Left ventricle myocardium superior (tissue), 1 donor: ENCODE data around the gene SPRYD3. TPM values are rescaled to one million over a fixed set of nuclear protein-coding genes. Genes with fewer than 3 reads are reported as not detected.

Experiments
- ATAC-seq: fragments of 200-7000 bp; cut with Tn5 transposase; one replicate; pipeline ENCODE4 v1.9.1; 2020; ENCODE audit warnings: mild to moderate bottlenecking, moderate library complexity
- DNase-seq: peaks from one replicate; pipeline ENCODE4 v3.0.0-alpha.2; 2020
- intact Hi-C: fragments of 100-400 bp; cut with micrococcal nuclease; formaldehyde crosslinking; loops from one replicate; pipeline ENCODE4 v1.11.0; 2022
- total RNA-seq: library from RNA; stranded (reverse); fragmentation: NEBNext Ultra II Directional; extraction: Animal tissue kit (Norgen Biotek cat#: 25700); gene quantifications from one replicate; pipeline ENCODE4 v1.2.1, GENCODE V29; 2021
- donor health status: DM: no; HTN: yes; CAD: no; lungs with severe emphysema.

SPRYD3 gene
- total RNA-seq, 1 donor from 2014 or later: 39.8 TPM

DNA sequence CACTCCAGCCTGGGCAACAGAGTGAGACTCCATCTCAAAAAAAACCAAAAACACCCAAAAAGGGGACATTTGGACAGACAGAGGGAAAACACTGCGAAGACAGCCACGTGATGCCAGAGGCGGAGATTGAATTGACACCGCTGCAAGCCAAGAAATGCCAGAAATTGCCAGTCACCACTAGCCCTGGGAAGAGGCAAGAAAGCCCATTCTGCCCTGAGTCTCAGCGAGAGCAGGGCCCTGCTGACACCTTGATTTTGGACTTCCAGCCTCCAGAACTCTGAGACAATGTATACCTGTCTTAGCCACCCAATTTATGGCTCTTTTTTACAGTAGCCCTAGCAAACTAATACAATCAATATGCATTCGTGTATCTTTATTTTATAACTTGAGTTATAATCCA, 10.9 kb upstream of the SPRYD3 start:
- intact Hi-C loops: no loop called here
- ATAC-seq (no peak), DNase-seq (no peak)

DNA sequence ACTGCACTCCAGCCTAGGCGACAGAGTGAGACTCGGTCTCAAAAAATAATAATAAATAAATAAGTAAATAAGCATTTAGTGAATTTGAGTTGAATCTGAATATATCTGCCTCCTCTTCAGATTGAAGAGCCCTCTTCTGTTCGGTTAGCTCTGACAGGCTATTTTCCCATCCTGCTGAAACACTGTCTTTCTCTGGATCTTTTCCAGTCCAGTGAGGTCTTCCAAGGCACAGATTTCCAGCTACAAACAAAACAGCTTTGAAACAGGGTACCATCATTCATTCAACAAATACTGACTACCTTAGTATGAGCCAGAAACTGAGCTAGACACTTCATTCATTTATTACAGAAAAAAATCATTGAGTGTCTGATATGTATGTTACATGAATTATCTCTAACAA, 7.2 kb upstream of the SPRYD3 start:
- ATAC-seq: no peak
- DNase-seq: no peak
- intact Hi-C loops: no loop called here

DNA sequence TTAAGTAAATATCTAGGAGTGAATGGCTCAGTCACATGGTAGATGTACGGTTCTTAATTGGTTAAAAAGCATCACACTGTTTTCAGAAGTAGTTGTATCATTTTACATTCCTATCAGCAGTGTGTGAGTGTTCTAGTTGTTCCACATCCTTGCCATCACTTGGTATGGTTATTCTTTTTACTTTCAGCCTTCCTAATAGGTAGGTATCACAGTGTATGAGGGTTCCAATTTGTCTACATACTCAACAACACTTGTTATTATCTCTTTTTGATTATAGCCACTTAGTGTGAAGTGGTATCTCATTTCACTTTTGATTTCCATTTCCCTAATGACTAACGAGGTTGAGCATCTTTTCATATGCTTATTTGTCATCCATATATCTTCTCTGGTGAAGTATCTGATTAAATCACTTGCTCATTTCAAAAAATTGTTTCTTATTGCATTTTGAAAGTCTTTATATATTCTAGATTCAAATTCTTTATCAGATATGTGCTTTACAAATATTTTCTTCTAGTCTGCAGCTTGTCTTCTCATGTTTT, 3.5 kb upstream of the SPRYD3 start:
- DNase-seq: no peak
- intact Hi-C loops: no loop called here
- no peak for ATAC-seq

DNA sequence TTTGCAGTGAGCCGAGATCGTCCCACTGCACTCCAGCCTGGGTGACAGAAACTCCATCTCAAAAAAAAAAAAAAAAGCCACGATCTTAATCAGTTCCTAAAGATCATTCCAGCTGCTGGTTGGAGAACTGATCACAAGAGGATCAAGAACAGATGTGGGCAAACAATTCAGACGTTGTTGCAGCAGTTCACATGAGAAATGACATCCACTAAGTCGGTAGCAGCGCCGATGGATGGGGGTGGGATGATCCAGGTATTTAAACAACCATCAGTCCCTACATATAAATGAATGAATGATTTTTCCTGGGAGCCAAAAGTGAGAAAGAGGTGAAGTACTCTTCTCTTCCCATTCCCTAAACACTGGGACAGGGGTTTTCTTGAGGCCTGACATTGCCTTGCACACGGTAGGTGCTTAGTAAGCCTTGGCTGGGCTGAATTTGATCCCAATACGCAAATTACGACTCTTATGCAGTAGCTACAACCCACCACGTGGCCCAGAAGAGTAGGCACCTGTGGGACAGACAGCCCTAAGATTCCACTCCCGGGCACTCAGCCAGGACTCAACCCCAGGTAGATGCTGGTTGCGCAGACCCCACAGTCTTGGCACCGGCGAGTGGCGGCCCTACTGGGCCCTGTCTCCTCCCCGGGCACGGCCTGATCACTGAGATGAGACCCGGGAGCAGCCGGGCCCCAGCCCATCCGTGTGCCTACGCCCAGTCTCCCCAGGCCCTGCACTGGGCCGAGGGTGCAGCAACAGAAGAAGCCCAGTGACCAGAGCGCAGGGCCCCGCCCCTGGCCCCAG, 565 bp downstream of the SPRYD3 start:
- DNase-seq: no peak
- ATAC-seq: no peak
- intact Hi-C loops: no loop called here

DNA sequence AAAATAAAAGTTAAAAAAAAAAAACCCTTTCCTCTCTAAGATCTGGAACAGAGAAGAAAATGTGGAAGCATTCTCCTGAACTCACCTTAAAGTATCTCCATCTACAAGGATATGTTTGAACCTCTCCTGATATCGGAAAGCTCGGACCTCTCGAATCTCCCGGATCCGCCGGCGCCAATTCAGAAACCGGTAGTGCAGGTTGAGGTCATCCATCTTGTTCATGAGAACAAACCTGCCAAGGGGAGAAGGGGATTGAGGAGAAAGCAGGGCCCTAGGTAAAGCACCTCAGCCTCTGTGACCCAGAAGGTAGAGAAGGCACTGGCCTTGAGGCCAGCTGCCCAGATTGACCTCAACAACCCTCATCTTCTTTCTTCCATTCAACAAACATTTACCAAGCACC, 2.2 kb downstream of the SPRYD3 start:
- DNase-seq: no peak
- no peak for ATAC-seq
- intact Hi-C loops: no loop called here

DNA sequence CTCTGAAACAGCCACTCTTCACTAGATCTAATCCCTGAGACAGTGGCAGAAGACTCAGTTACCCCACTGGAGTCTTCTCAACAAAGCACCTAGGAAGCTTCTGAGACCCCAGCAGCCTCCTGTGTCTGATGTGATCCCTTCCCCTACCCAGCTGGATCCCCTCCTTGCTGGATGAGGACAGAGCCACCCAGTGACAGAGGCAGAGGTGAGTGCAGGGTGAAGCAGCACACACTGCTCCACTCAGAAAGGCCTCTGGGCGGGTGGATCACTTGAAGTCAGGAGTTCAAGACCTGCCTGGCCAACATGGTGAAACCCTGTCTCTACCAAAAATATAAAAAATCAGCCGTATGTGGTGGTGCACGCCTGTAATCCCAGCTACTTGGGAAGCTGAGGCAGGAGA, 2.7 kb downstream of the SPRYD3 start:
- DNase-seq (no peak), ATAC-seq (no peak)
- intact Hi-C loops: no loop called here

DNA sequence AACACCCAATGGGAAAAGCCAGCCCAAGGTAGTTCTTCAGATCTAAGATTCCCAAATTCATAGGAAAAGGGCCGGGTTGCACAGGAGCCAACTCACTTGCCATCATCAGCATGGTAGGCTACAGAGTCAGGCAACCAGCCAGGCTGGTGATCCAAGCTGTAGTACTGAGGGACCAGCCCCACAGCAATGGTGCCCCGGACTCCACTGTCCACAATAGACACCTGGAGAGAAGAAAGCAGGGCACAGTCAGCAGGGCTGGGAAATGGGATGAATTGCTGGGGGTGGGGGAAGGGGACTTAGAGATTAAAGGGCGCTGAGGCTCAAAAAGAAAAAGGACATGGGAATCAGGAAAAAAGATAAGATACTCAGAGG, 4.2 kb downstream of the SPRYD3 start:
- no peak for ATAC-seq
- intact Hi-C loops: no loop called here
- DNase-seq: no peak

DNA sequence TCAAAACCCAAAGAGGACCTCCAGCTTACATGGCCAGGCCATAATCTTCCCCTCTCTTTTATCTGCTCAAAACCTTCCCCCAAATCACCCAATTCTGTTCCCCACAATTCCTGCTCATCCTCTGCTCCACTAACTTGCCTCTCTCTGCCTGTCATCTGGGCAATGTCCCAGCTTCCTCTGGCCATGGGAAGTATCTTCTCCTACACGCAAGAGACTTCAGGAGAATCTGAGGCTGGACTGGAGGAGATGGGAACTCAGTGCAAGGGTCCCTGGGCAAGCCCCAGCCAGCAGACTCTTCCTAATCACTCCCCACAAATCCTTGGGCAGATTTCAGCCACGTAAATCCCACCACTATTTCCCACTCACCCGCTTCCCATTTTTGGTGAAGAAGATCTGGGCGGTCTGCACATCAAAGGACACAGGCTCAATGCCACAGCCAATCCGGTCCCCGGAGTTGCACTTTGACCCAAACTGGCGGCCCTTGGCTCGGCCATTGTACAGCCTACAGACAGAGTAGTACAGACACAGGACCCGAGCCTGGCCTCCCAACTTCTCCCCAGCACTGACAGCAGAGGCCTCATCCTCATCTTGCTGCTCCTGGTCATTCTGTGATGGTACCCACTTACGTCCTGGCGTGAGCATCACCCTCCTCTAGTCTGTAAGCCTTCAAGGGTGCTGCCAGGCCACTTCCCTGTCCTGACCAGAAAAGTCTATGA, 4.7 kb downstream of the SPRYD3 start:
- ATAC-seq: no peak
- DNase-seq: no peak
- intact Hi-C loops: no loop called here

DNA sequence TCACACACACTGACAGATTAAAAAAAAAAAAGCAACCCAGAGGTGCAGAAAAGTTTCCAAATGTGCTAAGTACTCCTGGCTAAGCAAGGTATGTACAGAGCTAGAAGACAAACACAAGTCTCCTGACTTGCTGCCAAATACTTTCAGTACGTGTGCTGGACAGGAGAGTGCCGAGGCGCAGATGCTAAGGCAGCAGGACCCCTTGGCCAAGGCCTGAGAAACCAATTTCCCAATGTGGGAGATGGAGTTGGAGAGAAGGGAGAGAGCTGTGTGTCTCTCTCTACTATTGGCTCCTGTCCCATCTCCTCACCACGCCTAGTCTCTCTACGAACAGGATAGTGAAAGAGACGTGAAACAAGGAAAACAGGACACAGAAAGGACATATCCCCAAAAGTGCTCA, 5.3 kb downstream of the SPRYD3 start:
- ATAC-seq (no peak), DNase-seq (no peak)
- intact Hi-C loops: no loop called here

DNA sequence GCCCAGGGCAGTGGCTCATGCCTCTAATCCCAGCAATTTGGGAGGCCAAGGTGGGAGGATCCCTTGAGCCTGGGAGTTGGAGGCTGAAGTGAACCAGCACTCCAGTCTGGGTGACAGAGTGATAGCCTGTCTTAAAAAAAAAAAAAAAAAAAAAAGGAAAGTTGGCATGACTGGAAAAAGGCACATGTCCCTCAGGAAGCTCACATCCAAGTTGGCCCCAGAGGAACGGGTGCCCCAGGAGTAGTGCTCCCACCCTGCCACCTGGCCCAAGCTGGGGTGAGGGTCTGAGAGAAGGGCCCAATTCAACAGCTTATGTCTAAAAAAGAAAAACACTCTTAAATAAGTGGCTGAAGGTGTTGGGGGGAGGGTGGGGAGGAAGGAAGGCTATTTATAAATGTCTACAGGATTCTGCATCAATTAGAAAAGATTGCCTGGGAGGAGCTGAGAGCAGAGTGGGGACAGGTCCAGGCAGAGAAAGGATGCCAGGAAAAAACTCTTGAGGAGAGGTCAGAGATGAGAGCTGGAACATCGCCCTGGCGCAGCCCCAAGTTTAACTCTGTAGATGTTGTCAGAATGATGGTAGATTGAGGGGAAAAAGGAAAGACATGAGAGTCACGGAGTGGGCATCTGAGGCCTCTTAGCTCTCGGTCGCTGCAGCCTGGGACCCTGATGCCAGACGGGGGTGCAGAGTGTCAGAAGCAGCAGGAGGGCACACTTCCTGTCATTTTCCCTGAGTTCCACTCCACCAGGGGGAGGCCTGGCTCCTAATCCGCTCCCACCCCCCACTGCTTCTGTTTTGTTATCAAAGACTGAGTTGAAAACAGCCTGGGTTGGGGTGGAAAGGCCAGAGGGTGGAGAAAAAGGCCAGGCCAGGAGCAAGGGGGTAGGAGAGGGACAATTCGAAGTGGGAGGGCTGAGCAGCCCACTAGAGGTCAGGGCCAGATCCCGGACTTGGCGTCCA, 7.3 kb downstream of the SPRYD3 start:
- intact Hi-C loops: no loop called here
- DNase-seq: peak; percentile 90
- ATAC-seq: peak; percentile 74

DNA sequence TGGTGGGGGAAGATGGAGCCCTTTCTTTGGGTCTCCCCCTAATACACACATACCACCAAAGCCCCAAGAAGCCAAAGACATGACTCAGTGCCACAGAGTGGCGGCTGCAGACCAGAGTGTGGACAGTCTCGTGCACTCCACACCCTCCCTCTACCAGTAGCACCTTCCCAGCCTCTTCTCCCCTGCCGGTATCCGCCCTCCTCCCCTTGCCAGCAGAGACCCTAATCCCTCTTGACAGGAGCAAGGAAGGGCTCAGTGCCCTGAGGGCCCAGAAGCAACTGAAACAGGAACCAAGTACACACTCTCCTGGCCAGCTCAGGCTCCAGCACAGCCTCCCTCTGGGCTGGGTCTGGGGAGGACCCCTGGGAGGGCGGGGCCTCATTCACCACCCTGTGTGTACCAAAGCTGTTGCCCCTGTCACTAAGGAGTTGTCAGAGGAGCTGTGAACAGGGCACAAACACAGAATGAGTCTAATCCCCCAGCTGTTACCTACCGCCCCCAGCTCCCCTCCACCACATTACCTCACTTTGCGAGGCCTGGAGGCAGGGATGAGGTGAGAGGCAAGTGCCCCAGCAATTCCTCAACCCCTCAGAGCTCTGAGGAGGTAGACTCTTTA, 8.2 kb downstream of the SPRYD3 start:
- intact Hi-C loops: no loop called here

DNA sequence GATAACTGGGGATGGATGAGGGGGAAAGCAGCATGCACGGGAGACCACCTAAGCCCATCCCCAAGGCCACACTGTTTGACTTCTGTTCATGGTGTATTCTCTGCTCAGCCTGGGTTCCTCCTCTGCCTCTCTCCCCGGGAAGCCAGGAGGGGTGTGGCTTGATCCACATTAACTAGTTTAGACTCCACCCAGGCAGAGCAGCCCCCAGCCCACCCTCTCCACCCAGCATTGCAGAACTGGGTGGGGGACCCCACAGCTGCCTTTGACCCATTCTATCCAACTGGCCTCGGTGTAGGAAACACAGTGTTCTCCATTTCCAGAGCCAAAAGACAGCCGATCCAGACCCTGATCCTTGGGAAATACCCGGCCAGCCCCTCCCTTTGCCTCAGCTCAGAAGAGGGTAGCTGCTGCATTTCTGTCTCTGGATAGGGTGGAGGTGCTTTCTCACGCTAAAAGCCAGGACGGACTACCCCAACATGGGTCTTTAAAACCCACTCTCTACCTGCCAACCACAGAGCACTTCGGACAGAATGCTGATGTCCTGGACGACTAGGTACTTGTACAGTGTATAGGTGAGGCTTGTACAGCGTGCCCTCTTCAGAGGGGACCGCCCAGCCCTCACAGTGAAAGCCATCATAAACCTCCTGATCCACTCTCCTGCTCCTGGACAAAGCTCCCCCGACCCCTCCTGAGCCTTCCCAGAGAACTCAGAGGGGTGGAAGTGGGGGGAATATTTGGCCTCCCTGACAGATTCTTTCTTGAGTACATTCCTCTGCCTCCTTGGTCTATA, 9.4 kb downstream of the SPRYD3 start:
- DNase-seq (peak; percentile 56), ATAC-seq (peak; percentile 11)
- intact Hi-C loops: loop anchor here (10.0 kb wide), 1 partner anchor 125 kb away; no protein-coding TSS in a partner anchor

More for the DNA sequence above, 8.2 kb downstream of the SPRYD3 start:
- DNase-seq (no peak), ATAC-seq (no peak)

DNA sequence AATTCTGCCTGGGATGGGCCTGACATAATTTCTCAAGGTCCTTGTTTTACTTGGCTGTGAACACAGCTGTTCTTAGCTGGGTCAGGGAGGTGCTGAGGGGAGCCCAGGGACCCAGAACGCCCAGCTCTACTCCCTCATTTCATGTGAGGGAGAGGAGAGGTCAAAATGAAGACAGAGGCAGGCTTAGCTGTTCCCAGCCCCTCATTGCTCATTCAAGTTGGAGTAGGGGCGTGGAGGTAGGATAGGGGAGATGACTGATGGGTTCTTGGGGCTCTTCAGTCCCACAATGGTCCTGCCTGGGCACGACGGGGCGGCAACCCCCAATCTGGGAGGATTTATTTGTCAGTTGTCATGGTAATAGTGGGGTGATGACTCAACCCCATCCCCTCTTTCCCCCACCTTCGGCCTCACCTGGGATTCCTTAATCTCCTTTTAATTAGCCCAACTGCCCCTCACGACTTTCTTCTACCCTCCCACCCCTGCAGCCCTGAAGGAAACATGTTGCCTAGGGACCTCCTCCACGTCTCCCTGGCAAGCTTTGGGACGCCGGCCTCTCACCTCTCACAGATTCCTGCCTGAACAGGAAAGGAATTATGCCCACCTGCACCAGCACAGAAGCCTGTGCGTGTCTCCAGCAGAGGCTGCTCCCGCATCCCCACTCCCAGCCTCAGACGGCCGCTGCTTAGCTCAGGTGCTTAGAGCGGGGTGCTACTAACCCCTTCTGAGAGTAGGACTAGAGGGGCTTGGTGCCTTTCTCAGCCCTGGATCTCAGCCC, 10.2 kb downstream of the SPRYD3 start:
- intact Hi-C loops: loop anchor here (10.0 kb wide), 1 partner anchor 126 kb away; no protein-coding TSS in a partner anchor
- peak; percentile 35 for DNase-seq
- ATAC-seq: peak; percentile 0

DNA sequence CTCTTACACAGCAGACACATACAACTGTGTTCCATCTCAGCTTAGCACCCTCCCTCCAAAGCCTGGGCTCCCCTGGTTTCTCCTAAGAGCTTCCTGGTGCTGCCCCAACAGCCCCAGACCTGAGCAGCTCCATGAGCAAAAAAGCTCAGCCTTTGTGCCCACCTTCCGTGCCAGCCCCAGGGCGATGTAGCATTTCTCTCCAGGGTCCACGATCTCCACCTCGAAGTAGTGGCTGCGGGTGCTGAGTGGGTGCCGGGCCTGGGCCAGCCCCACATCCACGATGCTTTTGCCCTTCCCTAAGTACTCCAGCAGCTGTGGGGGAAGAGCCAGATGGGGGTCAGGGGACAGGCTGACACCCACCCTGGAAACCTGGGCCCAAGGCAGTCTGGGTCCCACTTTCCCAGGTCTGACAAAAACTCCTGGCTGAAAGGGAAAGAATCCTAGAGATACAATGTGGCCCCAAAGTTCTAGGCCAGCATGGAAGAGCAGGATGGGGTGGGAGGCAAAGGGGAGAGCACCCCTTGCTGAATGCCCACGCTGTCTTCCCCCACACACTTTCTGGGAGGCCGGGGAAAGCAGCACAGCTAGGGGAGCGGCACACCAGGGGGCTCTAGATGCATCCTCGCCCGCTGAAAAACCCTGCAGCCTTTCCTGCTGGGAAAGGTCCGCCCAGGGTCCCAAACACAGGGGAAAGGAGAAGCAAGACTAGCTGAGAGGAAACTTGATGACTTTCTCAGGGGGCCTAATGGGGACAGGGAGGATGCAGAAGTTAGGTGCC, 11.0 kb downstream of the SPRYD3 start:
- no peak for ATAC-seq
- no peak for DNase-seq
- intact Hi-C loops: loop anchor here (10.0 kb wide), 1 partner anchor 127 kb away; no protein-coding TSS in a partner anchor

DNA sequence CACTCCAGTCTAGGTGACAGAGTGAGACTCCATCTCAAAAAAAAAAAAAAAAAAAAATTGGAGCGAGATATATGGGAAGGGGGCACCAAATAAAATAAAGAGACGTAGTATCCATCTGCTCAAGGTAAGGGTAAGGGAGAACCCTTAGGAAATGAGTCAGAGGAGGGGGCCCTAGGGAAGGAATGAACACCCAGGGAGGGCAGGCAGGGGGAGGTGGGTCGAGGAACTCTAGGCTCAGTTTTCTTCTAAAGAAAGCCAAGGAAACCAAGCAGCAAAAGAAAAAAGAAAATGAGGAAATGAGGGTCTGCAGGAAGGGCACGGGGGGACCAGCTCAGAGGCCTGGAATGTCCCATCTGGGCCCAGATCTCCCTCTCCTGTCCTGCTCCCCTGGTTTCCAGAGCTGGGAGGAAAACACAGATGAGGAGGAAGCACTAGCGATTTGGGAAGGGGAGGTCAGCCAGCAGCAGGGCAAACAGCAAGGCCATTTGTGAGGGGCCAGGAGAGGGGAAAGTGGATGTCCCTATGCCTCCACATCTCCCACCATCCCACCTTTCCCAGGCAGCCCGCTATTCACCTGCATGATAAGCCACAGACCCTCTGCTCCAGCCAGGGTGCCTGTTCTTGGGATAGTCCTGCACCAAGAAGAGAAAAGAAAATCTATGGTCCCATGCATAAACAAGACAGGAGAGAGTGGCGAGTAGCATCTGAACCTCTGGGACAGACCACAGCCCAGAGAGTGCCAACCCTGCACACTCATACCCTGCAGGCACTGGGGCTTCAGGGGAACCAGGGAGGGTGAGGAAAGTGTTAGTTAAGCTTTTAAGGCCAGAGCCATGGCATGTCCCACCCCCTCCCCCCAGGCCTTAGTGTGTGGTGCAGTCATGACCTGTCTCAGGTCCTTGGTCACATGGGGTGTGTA, 11.9 kb downstream of the SPRYD3 start:
- no peak for DNase-seq
- intact Hi-C loops: loop anchor here (10.0 kb wide), 1 partner anchor 127 kb away; no protein-coding TSS in a partner anchor
- no peak for ATAC-seq
